ENCODE measurements around the gene PRRG4. TPM values are rescaled to one million over a fixed set of nuclear protein-coding genes. Genes with fewer than 3 reads are reported as not detected.

The PRRG4 gene
- total and polyA plus RNA-seq, 2 donors (not counting 3 experiments of a cell fraction or from before 2014, with no cell fraction given), result 0.09 TPM; not detected in 1

GRCh38 chr11:32891657-32892354 is 62.1 kb downstream of the PRRG4 start:
- no peaks in the 10 kb centered on the region for H4K20me1 ChIP-seq (replicated peaks; ENCODE audit: control insufficient read depth, extremely low read depth, insufficient read depth, low read length)
- BruUV-seq (replicated peaks), result TSS peak; percentile 32
- H3K4me2 ChIP-seq (ENCODE audit: insufficient read depth, low read length), result peak overlapping the region; percentile 90
- peaks cover 13% of the 10 kb centered on the region for H3K4me1 ChIP-seq (ENCODE audit: control insufficient read depth, extremely low read depth, insufficient read depth, low read length)
- H3K4me3 ChIP-seq (replicated peaks in 1 of 3; ENCODE audit: insufficient read depth in 1 of 3, low read depth in 1 of 3, low read length in 3 of 3), result peak overlapping the region; percentile 50 to 93 (median 64)
- H3K27ac ChIP-seq (ENCODE audit: insufficient read depth, low read depth, low read length), result peak overlapping the region; percentile 81
- intact Hi-C loops (cut with micrococcal nuclease) (loop anchor here (5.0 to 10.0 kb wide), 3 partner anchors 310 to 810 kb away; partner anchors contain the start of genes C11orf91 and EIF3M), dilution Hi-C loops (cut with MboI; ENCODE audit: extremely low pct_ligation_motif_present, low sequenced_read_pairs) (no loop called here)
- no peaks in the 10 kb centered on the region for H3K36me3 ChIP-seq (ENCODE audit: control insufficient read depth in 2 of 2, extremely low read depth in 1 of 2, insufficient read depth in 2 of 2, low read length in 2 of 2)
- TF ChIP-seq POLR2A (IDR thresholded peaks at IDR 0.05; ENCODE audit: low read depth, low read length) (no peak), GATA2 (IDR thresholded peaks at IDR 0.05; ENCODE audit: insufficient read depth, insufficient read length, low read depth, low read length) (no peak), POLR2AphosphoS5 (IDR thresholded peaks at IDR 0.05; ENCODE audit: insufficient read depth, low read depth, low read length) (no peak), CTCF (IDR thresholded peaks at IDR 0.05; ENCODE audit: extremely low read depth in 1 of 2, insufficient read depth in 1 of 2, low read depth in 1 of 2, low read length in 2 of 2) (no peak), JUN (IDR thresholded peaks at IDR 0.05; ENCODE audit: borderline replicate concordance, insufficient read depth, insufficient read length, low read depth) (no peak), MYC (IDR thresholded peaks at IDR 0.05; ENCODE audit: low read depth, low read length) (no peak), MAX (IDR thresholded peaks at IDR 0.05; ENCODE audit: insufficient read depth, insufficient read length) (no peak), FOS (IDR thresholded peaks at IDR 0.05; ENCODE audit: borderline replicate concordance, insufficient read depth, low read length) (no peak), EZH2 (IDR thresholded peaks at IDR 0.05; ENCODE audit: borderline replicate concordance, low read depth, low read length, severe bottlenecking) (no peak)
- DNase-seq (ENCODE audit: low read depth, low spot score) (peak; percentile 11), FAIRE-seq (peak; percentile 26)
- no peaks in the 10 kb centered on the region for H3K27me3 ChIP-seq (ENCODE audit: control insufficient read depth in 2 of 2, insufficient read depth in 2 of 2, low read length in 2 of 2)
- no peaks in the 10 kb centered on the region for H3K9me1 ChIP-seq (replicated peaks; ENCODE audit: control insufficient read depth, extremely low read depth, insufficient read depth, low read length)
- POLR2A ChIA-PET, result interaction anchor here (0.8 kb wide), 1 partner anchor 147 kb away, joined by 3 read pairs; the partner anchor contains the start of gene TCP11L1
- peak overlapping the region; percentile 92 for H2AFZ ChIP-seq (ENCODE audit: low read depth, low read length)
- peak overlapping the region; percentile 86 for H3K9ac ChIP-seq (replicated peaks; ENCODE audit: extremely low read depth, insufficient read depth, low read length)
- CTCF ChIA-PET, result interaction anchor here (0.6 to 3.0 kb wide), 4 partner anchors 14 to 174 kb away, joined by 3 to 14 read pairs (median 4); no protein-coding TSS in a partner anchor
- H3K79me2 ChIP-seq (ENCODE audit: control insufficient read depth, insufficient read depth, low read length), result peaks cover 35% of the 10 kb centered on the region
- no peaks in the 10 kb centered on the region for H3K9me3 ChIP-seq (replicated peaks; ENCODE audit: control insufficient read depth, insufficient read depth, low read length)
